GM18873 (cell line): ENCODE measurements around the gene DHRSX.
"Not testable (repeated sequence)": the region's sequence is repeated elsewhere in the genome, so short reads cannot be mapped to it uniquely, and the experiment has no call there.

Experiments used
- ATAC-seq: cut with Tn5 transposase; IDR thresholded peaks from one replicate; pipeline ENCODE4 v1.9.1; 2021; ENCODE audit warnings: mild to moderate bottlenecking, moderate library complexity, moderate number of reproducible peaks; ENCODE audit not compliant: unreplicated experiment, low FRiP score

The DHRSX gene

DNA sequence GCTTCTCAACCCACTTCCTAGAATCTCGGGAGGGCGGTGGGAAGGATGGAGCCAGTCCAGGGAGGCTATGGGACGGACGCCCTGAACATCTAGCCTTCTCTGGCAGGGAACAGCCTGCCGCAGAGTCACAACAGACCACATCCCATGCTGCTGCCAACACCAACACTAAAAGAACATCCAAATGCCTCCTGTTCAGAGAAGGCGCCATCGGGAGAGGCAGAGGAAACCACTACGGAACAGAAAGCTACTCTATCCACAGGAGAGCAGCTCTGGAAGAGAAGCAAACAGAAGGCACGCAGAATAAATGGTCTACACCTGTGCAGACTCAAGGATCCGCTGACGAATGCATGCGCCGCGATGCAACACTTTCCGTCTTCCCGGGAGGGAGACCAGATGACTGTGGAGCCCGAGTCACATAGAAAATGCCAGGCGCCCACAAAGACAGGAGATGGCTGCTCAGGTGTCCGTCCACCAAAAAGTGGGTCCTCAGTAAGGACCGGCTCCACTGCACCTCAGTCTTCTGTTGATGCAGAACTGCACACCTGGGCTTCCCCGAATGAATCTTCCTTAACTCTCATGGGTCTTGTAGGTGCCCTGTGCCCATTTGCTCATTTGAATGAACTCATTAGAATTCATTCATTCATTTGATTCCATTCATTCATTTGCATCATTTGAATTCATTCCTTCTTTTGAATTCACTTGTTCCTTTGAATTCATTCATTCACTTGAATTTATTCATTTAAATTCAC lies 217.5 kb downstream of the DHRSX start:
- no peak for ATAC-seq

DNA sequence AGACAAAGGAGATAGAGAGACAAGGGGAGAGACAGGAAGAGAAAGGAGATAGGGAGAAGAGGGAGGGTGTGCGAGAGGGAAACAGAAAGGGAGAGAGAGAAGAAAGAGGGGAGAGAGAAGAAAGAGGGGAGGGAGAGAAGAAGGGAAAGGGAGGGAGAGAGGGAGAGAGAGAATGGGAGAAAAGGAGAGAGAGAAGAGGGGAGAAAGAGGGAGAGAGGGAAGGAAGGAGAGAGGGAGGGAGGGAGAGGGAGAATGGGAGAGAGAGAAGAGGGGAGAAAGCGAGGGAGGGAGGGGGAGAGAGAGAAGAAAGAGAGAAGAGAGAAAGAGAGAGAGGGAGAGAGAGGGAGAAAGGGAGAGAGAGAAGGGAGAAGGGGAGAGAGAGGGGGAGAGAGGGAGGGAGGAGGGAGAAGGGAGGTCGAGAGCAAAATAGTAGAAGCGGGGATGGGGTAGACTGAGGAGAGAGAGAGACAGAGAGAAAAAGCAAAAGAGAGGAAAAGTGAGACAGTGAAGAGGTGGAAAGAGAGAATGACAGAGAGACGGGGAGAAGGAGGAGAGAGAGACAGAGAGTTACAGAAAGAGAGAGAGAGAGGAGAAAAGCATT lies 218.2 kb downstream of the DHRSX start:
- no peak for ATAC-seq

DNA sequence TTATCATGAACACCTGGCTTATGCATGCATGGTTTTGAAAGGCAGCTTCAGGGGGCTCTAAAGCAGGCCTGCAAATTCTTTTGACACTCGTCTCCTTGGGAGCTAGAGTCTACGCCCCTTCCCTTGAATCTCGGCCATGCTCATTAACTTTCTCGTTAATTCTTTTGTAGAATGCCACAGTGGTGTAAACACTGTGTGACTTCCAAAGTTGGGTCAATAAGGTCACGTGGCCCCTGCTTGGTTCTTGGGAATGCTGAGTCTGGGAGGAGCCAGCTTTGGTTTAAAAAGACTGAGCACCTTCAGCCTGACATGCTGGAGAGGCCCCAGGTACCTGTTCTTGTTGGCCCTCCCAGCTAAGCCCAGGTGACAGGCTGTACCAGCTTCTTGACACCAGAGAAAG lies 228.4 kb downstream of the DHRSX start:
- no peak for ATAC-seq

DNA sequence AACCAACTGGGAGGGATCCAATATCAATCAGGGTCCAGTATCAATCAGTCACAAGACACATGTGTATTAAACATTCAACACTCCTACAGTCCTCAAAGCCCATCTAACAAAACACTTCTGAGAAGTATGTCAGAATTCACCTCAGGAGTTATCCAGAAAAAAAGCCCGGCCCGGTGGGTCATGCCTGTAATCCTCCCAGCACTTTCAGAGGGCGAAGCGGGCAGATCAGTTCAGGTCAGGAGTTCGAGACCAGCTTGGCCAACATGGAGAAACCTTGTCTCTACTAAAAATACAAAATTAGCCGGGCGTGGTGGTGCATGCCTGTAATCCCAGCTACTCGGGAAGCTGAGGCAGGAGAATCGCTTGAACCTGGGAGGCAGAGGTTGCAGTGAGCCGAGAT lies 229.2 kb downstream of the DHRSX start:
- ATAC-seq = not testable (repeated sequence)

DNA sequence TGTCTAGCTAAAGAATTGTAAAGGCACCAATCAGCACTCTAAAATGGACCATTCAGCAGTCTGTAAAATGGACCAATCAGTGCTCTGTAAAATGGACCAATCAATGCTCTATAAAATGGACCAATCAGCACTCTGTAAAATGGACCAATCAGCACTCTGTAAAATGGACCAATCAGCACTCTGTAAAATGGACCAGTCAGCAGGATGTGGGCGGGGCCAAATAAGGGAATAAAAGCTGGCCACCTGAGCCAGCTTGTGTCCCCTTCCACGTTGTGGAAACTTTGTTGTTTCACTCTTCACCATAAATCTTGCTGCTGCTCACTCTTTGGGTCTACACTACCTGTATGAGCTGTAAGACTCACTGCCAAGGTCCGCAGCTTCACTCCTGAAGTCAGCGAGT lies 230.0 kb downstream of the DHRSX start:
- ATAC-seq = not testable (repeated sequence)

DNA sequence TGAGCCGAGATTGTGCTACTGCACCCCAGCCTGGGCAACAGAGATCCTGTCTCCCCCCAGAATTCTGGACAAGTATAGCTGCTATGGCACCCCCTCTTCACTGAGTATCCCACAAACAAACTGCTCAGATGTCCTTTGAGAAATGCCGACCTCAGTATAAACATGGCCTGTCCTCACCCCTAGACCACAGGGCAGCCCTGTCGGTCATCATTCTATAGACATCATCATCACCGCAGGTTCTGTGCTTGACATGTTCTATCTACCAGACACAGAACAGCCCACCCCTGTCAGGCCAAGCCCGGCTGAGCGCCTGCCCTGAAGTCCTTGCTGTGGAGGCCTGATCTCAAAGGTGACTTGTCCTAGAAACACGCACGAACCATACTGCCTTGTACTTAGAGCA lies 232.9 kb downstream of the DHRSX start:
- ATAC-seq = no peak

DNA sequence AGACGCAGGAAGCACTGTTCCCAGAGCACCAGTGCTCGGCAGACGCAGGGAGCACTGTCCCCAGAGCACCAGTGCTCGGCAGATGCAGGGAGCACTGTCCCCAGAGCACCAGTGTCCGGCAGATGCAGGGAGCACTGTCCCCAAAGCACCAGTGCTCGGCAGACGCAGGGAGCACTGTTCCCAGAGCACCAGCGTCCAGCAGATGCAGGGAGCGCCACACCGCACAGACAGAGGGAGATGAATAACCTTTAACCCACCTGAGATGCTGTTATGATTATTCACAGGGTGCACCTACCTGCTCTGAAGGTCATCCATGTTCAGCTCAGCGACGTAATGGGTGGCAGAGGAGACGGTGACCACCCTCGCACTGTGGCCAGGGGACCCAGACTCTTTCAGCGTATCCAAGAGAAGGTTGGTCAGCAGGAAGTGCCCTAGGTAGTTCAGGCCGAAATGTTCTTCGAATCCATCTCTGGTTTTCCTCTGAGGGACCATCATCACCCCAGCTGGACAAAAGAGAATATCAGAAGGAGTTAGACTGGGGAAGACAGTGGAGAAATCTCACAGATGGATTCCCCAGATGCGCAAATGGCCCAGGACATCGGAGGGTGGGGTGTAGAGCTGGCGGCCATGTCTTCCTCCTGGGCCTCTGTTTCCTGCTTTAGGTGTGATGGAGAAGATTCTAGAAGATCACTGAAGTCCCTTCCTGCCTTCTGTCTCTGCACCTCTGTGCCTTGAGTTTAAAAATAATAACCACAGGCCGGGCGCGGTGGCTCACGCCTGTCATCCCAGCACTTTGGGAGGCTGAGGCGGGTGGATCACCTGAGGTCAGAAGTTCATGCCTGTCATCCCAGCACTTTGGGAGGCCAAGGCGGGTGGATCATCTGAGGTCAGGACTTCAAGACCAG lies 234.1 kb downstream of the DHRSX start:
- ATAC-seq = no peak

DNA sequence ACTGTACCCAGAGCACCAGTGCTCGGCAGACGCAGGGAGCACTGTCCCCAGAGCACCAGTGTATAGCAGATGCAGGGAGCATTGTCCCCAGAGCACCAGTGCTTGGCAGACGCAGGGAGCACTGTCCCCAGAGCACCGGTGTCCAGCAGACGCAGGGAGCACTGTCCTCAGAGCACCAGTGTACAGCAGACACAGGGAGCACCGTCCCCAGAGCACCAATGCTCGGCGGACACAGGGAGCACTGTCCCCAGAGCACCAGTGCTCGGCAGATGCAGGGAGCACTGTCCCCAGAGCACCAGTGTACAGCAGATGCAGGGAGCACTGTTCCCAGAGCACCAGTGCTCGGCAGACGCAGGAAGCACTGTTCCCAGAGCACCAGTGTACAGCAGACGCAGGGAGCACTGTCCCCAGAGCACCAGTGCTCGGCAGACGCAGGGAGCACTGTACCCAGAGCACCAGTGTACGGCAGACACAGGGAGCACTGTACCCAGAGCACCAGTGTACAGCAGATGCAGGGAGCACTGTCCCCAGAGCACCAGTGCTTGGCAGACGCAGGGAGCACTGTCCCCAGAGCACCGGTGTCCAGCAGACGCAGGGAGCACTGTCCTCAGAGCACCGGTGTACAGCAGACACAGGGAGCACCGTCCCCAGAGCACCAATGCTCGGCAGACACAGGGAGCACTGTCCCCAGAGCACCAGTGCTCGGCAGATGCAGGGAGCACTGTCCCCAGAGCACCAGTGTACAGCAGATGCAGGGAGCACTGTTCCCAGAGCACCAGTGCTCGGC lies 234.9 kb downstream of the DHRSX start:
- not testable (repeated sequence) for ATAC-seq

DNA sequence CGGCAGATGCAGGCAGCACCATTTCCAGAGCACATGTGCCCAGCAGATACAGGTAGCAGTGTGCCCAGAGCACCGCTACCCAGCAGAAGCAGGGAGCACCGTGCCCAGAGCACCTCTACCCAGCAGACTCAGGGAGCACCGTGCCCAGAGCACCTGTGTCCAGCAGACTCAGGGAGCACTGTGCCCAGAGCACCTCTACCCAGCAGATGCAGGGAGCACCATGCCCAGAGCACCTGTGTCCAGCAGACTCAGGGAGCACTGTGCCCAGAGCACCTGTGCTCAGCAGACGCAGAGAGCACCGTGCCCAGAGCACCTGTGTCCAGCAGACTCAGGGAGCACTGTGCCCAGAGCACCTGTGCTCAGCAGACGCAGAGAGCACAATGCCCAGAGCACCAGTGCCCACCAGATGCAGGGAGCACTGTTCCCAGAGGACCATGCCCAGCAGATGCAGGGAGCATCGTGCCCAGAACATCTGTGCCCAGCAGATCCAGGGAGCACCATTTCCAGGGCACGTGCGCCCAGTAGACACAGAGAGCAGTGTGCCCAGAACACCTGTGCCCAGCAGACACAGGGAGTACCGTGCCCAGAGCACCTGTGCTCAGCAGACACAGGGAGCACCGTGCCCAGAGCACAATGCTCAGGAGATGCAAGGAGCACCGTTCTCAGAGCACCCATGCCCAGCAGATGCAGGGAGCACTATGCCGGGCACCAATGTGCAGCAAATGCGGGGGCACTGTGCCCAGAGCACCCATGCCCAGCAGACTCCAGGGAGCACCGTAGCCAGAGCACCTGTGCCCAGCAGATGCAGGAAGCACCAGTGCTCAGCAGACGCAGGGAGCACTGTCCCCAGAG lies 236.4 kb downstream of the DHRSX start:
- no peak for ATAC-seq

DNA sequence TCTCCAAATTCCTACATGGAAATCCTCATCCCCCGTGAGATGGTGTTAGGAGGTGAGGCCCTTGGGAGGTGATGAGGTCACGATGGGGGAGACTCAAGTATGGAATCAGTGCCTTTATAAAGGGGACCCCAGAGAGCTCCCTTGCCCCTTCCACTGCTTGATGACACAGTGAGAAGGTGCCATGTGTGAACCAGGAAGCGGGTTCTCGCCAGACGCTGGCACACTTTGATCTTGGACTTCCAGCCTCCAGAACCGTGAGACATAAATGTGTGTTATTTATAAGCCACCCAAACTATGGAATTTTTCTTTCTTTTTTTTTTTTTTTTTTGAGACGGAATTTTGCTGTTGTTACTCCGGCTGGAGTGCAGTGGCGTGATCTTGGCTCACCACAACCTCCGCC lies 237.6 kb downstream of the DHRSX start:
- no peak for ATAC-seq

DNA sequence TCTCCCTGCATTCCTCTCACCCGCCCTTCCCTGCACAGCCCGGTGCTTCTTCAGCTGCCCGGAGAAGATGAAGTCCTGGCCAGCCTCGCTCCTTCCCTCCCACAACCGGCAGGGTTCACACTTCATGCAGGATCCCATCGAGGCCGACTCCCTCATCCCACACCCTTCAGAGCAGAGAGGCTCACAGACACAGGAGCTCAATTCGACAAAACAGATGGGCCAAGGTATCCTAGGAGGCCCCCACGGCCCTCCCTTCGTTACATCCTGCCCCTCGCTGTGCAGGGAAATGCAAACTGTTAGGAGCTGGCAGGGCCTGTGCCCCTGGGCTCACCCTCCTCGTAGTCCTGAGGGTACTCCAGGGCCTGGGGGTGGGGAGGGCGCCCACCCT lies 238.1 kb downstream of the DHRSX start:
- ATAC-seq = no peak

DNA sequence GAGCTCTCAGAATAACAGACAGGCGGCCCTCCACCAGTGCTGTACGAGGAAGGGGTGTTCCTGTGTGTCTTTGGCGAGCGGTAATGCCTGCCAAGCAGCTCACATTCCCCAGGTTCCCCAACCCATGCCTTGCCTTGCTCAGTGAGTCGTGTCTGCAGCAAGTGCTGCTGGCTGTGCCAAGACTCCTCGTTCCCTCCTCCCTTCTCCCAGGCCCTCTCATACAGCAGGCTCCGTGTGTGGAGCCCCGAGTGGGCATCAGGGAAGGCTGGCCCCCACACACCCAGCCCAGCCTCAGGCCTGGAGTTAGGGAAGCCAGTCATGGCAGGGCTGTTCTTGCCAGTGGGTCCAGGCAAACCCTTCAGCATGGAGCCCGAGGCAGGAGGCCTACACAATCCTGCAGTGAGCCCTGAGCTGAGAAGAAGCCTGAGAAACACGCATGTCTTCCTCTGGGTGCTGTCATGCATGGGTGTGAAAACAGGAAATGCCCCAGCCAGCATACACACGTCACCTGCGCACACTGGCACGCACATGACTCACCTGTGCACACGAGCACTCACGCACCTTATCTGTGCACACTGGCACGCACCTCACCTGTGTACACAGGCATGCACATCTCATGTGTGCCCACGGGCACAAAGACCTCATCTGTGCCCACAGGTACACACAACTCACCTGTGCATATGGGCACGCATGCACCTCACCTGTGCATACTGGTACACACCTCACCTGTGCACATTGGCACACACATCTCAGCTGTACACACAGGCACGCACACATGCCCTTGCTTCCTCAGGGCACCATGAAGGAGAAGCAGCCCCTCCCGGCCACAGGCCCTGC lies 238.7 kb downstream of the DHRSX start:
- no peak for ATAC-seq

DNA sequence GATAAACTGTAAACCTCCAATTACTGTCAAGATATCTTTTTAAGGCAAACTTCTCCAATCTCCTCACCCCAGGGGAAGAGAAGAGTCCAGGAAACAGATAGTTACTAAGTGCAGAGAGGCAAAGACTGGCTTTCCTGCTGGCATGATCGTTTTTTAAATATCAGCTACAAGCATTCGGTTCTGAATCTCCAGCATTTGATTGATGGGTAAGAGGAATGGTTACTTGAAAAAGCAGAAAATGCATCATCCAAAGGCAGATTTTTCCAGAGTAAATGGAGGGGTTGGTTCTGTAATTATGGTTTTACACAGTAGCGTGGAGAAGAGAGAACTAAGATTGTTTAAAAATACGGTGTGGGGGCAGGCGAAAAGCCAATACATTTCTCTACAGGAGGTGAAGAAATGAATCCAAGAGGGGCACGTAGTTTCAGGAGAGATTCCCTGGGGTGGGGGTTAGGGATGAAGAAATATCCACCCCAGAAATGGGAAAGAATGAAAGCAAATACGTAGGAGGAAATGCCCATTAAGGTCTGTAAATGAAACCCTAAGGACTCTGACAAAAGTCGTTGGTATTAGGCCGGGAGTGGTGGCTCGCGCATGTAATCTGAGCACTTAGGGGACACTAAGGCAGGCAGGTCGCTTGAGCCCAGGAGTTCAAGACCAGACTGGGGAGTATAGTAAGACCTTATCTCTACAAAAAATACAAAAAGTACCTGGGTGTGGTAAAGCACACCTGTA lies 248.3 kb downstream of the DHRSX start:
- ATAC-seq = no peak

DNA sequence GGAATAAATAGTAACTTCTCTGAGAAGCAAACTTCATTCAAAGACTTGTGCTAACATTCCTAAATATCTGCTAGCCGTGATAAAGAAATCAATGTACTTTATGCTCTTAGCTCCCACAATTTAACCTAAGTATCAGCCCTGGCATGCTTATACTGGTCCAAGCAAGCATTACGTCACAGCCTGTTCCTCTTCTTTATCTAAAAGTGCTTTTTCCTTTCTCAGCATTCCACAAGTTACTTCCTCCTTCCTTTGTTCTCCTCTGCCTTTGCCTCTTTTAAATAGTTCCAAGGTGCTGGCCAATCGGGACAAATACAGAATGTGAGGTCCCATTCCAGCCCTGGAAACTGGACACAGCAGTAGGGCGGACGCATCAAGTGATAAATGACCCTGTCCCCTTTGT lies 249.6 kb downstream of the DHRSX start:
- ATAC-seq = no peak

DNA sequence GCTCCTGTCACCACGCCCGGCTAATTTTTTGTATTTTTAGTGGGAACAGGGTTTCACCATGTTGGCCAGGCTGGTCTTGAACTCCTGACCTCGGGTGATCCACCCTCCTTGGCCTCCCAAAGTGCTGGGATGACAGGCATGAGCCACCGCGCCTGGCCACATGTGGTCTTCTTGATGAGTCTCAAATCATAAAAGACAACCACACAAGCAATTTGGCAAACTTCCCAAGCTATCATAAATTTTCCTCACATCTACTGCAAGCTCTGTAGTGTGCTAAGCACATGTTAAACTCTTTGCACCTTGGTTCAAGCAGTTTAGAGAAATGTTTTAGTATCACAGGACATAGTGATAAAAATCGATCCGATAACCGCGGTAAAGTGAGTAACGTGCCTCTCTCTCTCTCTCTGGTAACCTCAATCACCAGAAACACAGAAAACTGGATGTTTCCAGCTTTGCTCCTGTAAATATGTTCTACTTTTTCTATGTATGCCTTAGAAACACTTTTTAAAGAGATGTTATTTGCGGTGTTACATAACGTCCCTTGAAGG lies 256.8 kb downstream of the DHRSX start:
- no peak for ATAC-seq

DNA sequence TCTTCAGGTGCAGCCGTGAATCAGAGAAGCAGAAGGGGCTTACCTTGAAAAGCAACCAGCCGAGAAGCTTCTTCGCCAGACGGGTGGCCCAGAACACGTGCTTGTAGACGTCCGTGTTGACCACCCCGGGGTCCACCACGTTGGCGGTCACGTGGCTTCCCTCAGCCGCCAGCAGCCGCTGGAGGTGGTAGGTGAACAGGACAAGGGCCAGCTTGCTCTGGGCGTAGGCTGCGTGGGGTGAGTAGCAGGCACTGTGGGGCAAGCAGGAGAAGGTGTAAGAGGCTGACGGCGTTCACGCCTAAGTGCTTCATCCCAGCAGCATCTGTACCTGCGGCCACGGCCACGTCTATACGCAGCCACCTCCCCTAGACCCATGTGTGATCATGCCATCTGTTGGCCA lies 257.8 kb downstream of the DHRSX start:
- ATAC-seq = no peak

DNA sequence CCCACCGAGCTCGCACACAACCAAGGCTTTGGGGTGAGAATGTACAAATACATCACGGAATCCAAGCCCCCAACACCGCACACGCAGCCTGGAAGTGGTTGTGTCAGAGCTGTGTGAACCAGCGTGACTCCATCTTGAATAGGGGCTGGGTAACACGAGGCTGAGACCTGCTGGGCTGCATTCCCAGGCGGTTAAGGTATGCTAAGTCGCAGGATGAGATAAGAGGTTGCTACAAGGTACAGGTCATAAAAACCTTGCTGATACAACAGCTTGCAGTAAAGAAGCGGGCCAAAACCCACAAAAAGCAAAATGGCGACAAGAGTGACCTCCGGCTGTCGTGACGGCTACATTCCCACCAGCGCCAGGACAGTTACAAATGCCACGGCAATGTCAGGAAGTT lies 258.4 kb downstream of the DHRSX start:
- no peak for ATAC-seq

DNA sequence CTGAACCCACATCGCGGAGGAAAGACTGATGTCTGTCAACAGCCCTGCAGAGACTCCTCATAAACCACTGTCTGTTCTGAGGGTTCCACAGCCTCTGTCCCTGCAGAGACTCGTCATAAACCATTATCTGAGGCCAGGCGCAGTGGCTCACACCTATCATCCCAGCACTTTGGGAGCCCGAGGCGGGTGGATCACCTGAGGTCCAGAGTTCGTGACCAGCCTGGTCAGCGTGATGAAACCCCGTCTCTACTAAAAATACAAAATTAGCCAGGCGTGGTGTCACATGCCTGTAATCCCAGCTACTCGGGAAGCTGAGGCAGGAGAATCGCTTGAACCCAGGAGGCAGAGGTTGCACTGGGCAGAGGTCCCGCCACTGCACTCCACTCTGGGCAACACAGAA lies 259.3 kb downstream of the DHRSX start:
- ATAC-seq = not testable (repeated sequence)
